GM12874 (cell line): Measurements from ENCODE around the gene MASP2.

ENCODE experiments used
- CTCF ChIP-seq: IDR thresholded peaks from 2 replicates; pipeline ENCODE4 v1.5.1; 2011; ENCODE audit warnings: low read depth, mild to moderate bottlenecking, control low read depth, low read length, moderate library complexity; ENCODE audit not compliant: insufficient read depth

MASP2 gene

GRCh38 chr1:11059968-11060830 lies 13.2 kb upstream of the MASP2 start, which contains the start of gene SRM:
SRM (minus strand) TSS chr1:11060018; CDS start chr1:11059943, 75 bp downstream.
- peak; percentile 34 for TF ChIP-seq CTCF

GRCh38 chr1:11059155-11059967 lies 12.3 kb upstream of the MASP2 start:
- TF ChIP-seq CTCF, result 0 out of 2 replicates have a peak, but pooled peaks have one; percentile 7

- no peak for TF ChIP-seq CTCF
These were observed 11.6 kb upstream of the MASP2 start for GRCh38 chr1:11058595-11059154.

GRCh38 chr1:11058026-11058425 lies 11.0 kb upstream of the MASP2 start:
- TF ChIP-seq CTCF, result no peak

- no peak for TF ChIP-seq CTCF
These were observed 10.4 kb upstream of the MASP2 start for GRCh38 chr1:11057477-11057876.

- TF ChIP-seq CTCF, result no peak
These were observed 9.5 kb upstream of the MASP2 start for GRCh38 chr1:11056504-11056903.

- TF ChIP-seq CTCF, result no peak
These were observed 8.6 kb upstream of the MASP2 start for GRCh38 chr1:11055676-11056075.
